ENCODE results near the gene PANX1. TPM values are rescaled to one million over a fixed set of nuclear protein-coding genes. Genes with fewer than 3 reads are reported as not detected.

The PANX1 gene
- total RNA-seq, 1 donor from 2014 or later, result 42.9 TPM

DNA sequence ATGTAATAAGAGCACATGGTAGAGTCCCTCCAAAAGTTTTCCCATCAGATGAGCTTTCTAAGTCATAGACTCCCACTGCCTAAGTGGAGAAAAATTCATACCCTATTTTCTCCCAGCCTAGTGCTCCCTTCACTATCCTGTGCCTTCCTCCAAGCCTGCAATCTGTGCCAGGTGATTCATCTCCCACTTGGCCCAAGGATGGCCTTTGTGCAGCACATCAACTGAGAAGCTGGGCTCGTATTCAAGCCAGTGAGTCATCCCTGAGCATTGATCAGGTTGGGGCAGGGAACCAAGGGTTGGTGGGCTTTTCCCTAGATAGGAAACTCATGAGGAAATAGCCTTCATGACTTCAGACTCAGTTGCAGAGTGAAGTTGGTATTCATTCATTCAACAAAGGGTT lies 64.6 kb downstream of the PANX1 start:
- no peak for DNase-seq (ENCODE audit: low spot score in 2 of 2, unreplicated experiment in 2 of 2)
- H3K36me3 Mint-ChIP-seq, result peaks cover 9% of the 10 kb centered on the region
- H3K4me1 Mint-ChIP-seq, result no peaks in the 10 kb centered on the region
- H3K27me3 Mint-ChIP-seq (ENCODE audit: low read depth), result no peaks in the 10 kb centered on the region
- TF ChIP-seq CTCF (IDR thresholded peaks at IDR 0.05; ENCODE audit: unreplicated experiment), result no peak
- H3K9me3 Mint-ChIP-seq, result peaks cover 4% of the 10 kb centered on the region
- no peak overlapping the region for H3K4me3 Mint-ChIP-seq
- H3K27ac Mint-ChIP-seq, result no peak overlapping the region

DNA sequence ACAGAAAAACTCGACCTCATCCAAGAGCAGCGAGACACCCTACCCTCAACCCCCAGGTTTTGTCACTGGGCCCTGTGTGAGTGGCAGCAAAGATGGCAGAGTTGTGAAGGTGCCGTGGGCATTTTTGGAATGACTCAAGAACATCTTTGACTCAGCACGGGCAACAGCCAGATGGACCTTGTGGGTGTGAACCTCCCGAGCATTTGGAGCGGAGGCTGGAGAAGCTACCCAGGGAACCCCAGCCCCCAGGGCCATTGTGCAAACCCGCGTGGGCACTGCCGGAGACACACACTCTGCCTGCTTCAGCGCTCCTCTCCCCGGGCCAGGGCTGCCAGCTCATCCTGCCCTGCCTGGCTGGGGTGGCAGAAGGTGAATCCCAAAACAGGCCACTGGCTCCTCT lies 66.1 kb downstream of the PANX1 start:
- Mint-ChIP-seq H3K9me3 (peaks cover 4% of the 10 kb centered on the region), H3K36me3 (peaks cover 5% of the 10 kb centered on the region), H3K4me3 (no peak overlapping the region), H3K27ac (no peak overlapping the region), H3K27me3 (ENCODE audit: low read depth) (no peaks in the 10 kb centered on the region), H3K4me1 (no peaks in the 10 kb centered on the region)
- DNase-seq (ENCODE audit: low spot score in 2 of 2, unreplicated experiment in 2 of 2), result no peak
- TF ChIP-seq CTCF (IDR thresholded peaks at IDR 0.05; ENCODE audit: unreplicated experiment), result no peak

- Mint-ChIP-seq H3K36me3 (no peaks in the 10 kb centered on the region), H3K27ac (no peak overlapping the region), H3K27me3 (ENCODE audit: low read depth) (no peaks in the 10 kb centered on the region), H3K4me3 (no peak overlapping the region), H3K9me3 (no peaks in the 10 kb centered on the region), H3K4me1 (no peaks in the 10 kb centered on the region)
- TF ChIP-seq CTCF (IDR thresholded peaks at IDR 0.05; ENCODE audit: unreplicated experiment), result no peak
- DNase-seq (ENCODE audit: low spot score in 2 of 2, unreplicated experiment in 2 of 2), result no peak
Observed at GRCh38 chr11:94196363-94196762, 67.7 kb downstream of the PANX1 start.

DNA sequence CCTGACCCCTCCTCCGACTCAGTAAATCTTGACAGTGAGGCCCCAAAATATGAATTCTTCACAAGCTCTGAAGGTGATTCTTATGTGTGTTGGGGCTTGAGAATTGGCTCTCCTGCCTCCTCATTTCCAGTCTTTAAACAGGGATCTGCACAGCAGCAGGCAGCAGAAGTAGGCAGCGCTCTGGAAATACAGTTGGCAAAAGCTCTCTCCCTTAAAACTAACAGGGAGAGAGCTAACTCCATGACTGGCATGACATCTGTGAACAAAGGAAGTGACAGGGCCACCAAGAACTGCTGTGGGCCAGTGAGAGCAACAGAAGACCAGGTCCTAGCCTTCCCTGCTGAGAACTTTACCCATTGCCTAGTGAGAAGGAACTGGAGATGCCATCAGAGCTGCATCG lies 70.1 kb downstream of the PANX1 start:
- Mint-ChIP-seq H3K9me3 (no peaks in the 10 kb centered on the region), H3K27ac (no peak overlapping the region)

DNA sequence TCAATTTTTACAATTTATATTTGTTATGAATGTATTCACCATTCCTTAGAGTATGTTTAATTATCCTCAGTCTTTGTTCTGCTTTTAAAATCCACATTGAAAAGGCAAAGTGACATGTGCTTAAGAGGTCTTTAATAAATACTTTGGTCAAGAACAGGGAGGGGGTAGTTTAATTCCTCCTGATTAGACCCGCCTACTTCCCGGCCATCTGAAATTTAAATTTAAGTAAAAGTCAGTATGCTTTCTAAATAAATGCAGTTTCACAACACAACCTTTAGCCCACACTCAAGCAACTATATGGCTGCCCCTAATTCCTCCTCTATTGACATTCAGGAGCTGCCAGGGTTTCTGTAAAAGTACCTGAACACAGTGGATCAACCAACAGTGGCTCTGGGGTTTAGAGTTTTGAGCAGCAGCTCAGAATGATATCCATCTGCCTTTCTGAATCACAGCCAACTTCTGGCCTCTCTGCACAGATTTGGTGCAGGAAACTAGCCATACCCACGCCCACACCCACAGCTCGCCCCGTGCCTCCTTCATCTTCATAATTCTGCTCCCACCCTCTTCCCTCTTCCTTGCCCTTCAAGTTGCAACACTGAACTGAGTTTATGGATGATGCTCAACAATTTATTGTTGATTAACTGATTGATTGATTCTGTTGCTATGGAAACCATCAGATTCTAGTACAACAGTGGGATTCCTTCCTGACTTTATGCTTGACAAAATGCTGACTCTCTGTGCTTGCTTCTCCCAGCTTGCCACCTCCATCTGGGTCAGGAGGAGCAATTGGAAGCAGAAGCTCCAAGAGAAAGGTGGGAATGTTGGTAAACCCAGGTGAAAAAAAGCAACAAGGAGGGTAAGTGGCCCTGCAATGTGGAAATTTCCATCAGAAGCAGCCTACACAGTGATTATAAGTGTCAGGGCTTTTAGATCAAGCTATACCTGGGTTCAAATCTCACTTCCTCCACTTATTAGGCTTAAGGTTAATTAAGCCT lies 70.8 kb downstream of the PANX1 start:
- Mint-ChIP-seq H3K27me3 (ENCODE audit: low read depth) (no peaks in the 10 kb centered on the region), H3K4me3 (no peak overlapping the region), H3K9me3 (no peaks in the 10 kb centered on the region), H3K4me1 (no peaks in the 10 kb centered on the region), H3K27ac (no peak overlapping the region), H3K36me3 (no peaks in the 10 kb centered on the region)
- TF ChIP-seq CTCF (IDR thresholded peaks at IDR 0.05; ENCODE audit: unreplicated experiment), result no peak
- no peak for DNase-seq (ENCODE audit: low spot score in 2 of 2, unreplicated experiment in 2 of 2)

More for the DNA sequence above, 70.1 kb downstream of the PANX1 start:
- Mint-ChIP-seq H3K4me3 (no peak overlapping the region), H3K36me3 (no peaks in the 10 kb centered on the region), H3K27me3 (ENCODE audit: low read depth) (no peaks in the 10 kb centered on the region), H3K4me1 (no peaks in the 10 kb centered on the region)
- DNase-seq (ENCODE audit: low spot score in 2 of 2, unreplicated experiment in 2 of 2), result no peak
- TF ChIP-seq CTCF (IDR thresholded peaks at IDR 0.05; ENCODE audit: unreplicated experiment), result no peak
